T-helper 1 cell treated with Interleukin-12 subunit alpha and Interleukin-12 subunit beta and Interleukin-4 antibody, amounts not matched to agents 30 ng/mL and 1 ng/mL, for 36 hours (primary cell): ENCODE results near the gene MIDN. TPM values are rescaled to one million over a fixed set of nuclear protein-coding genes. Genes with fewer than 3 reads are reported as not detected.

Experiments used
- intact Hi-C: fragments of 100-400 bp; cut with micrococcal nuclease; formaldehyde crosslinking; loops from one replicate; pipeline ENCODE4 v1.15.1; 2024
- total RNA-seq: library from RNA; stranded (reverse); gene quantifications from 2 replicates; pipeline ENCODE4 v1.2.3, GENCODE V29; 2022

MIDN gene
- total RNA-seq, 1 donor from 2014 or later: 107 TPM

DNA sequence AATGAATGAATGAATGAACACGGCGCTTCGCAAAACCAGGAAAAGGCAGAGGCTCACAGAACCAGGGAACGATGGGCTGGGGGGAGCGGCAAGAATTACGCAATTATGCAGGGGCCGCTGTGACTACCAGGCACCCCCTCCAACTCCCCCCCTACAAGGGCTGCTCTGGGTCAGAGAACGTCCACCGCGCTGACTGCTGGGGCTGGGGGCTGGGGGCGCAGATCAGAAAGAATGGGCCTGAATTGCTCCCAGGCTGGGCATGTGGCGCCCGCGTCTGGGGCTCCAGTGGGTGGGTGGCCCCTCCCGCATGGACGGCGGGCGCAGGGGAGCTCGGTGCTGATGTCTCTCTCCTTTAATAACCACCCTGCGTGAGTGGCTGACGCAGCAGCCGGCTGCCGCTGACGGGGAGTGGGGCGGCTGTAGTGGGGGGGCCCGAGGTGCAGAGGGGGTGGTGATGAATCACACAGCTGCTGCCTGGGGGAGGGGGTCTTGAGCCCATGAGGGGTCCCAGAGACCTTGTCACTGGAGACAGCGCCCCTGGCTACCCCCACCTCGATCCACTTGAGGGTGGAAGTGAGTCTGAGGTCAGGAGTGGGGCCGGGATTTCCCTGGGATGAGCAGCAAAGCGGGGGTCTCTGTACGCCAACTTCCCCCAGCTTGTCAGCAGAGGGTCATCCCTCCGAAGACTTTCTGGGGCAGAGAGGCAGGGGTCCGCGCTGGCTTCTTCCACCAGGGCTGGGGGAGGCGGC, 19.3 kb downstream of the MIDN start:
- intact Hi-C loops: loop anchor here (2.0 to 5.0 kb wide), 3 partner anchors 170 to 395 kb away; partner anchors contain the start of genes POLR2E and RPS15

DNA sequence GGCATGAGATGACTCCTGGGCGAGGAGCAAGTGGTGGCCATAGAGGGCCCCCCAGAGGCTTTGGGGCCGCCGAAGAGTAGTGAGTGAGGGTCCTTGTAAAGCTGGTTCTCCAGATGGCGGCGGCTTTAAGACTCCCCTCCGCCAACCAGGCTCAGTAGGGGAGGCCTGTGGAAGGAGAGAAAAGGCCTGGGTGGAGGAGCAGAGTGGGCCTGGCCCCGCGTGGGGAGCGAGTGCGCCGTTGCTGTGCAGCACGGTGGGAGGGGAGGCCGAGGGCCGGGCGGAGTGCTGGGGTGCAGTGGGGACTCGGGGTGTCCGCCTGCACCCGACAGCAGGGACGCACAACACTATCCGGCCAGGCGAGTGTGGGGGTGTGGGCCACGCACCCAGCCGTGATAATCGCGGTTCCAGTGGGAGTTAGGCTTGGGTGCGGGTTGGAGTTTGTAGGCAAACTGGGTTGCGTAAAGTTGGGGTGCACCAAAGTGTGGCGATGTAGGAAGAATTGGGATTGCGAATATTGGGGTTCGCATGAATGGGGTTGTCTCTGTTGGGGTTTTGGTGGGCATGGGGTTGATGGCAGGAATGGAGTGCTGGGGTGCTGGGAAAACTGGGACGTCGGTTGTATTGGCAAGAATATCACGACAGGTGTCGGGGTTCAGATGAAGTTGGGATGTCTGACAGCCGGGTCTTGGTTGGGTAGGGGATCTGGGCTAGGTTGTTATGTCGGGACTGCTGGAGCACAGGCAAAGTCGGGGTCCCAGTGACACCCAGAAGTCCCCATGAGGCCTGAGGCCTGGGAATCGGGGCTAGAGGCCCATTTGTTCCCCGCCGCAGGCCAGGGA, 20.1 kb downstream of the MIDN start:
- intact Hi-C loops: loop anchor here (1.0 to 5.0 kb wide), 7 partner anchors 7 to 471 kb away; partner anchors contain the start of genes POLR2E, PTBP1 and RPS15

DNA sequence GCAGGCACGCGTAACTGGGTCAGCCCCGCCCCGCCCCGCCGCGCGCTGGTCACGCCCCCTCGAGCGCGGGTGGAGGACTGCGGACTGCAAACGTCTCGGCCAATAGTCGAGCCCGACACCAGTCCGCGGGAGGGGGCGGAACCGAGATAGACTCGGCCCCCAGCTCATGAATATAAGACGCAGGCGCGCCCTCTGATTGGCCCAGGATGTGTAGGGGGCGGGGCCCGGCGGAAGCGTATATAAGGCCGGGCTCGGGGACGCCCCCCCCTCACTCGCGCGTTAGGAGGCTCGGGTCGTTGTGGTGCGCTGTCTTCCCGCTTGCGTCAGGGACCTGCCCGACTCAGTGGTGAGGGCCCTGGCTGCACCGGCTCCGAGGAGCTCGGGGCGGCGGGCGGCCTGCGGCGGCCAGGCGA, 20.7 kb downstream of the MIDN start, which contains the start of gene CIRBP:
Gene CIRBP (plus strand): TSS at position 268 of the 413 bp plus-strand sequence. CDS start 1,602 bp downstream, outside the sequence.
- intact Hi-C loops: loop anchor here (1.0 to 5.0 kb wide), 7 partner anchors 8 to 472 kb away; partner anchors contain the start of genes POLR2E, PTBP1 and RPS15

DNA sequence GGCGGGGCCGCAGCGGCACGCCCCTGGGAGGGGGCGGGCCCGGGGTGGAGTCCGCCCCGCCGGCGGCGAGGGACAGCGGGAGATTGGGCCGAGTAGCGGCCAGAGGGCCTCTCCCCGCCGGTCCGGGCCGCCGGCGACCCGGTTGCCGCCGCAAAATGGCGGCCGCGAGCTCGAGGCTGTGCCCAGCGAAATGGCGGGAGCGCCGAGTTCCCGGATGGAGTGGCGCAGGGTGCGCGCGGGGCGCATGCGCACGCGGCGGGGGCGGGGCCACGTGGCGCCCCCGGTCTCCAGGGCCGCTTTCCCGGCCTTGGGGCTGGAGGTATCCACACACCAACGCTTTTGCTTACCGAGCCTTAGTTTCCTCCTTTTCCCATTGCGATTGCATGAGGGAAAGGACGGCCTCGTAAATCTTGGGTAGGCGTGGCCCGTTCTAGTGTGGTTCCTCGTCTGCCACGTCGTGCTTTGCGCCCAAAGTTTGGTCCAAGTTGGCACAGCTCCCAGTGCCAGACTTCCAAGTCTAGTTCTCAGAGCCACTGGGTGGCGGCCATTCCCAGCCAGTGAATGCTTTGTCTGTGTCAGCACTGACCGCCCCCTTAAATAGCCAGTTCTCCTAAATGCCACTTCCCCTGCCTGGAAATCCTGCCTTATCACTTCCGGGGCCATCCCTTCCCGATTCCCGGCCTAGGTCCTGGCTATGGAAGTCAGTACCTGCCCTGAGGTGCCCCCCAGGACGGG, 21.3 kb downstream of the MIDN start:
- intact Hi-C loops: loop anchor here (1.0 to 5.0 kb wide), 7 partner anchors 8 to 472 kb away; partner anchors contain the start of genes POLR2E, PTBP1 and RPS15

- intact Hi-C loops: no loop called here
These were observed 21.9 kb downstream of the MIDN start for GRCh38 chr19:1270213-1270853.

DNA sequence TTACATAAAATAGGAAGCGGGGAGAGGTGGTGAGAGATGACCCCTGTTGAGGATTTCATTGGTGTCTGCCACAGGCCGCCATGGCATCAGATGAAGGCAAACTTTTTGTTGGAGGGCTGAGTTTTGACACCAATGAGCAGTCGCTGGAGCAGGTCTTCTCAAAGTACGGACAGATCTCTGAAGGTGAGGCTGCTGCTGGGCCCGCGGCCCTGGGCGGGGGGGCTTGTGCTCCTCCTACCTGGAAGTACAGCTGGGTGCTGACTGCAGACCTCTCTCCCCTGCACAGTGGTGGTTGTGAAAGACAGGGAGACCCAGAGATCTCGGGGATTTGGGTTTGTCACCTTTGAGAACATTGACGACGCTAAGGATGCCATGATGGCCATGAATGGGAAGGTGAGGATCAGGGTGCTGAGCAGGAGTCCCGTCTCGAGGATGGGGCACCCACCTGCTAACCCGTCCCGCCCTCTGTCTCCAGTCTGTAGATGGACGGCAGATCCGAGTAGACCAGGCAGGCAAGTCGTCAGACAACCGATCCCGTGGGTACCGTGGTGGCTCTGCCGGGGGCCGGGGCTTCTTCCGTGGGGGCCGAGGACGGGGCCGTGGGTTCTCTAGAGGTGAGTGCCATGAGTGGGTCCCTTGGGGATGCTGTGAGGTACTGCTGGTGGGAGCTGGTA, 22.6 kb downstream of the MIDN start:
- intact Hi-C loops: no loop called here

DNA sequence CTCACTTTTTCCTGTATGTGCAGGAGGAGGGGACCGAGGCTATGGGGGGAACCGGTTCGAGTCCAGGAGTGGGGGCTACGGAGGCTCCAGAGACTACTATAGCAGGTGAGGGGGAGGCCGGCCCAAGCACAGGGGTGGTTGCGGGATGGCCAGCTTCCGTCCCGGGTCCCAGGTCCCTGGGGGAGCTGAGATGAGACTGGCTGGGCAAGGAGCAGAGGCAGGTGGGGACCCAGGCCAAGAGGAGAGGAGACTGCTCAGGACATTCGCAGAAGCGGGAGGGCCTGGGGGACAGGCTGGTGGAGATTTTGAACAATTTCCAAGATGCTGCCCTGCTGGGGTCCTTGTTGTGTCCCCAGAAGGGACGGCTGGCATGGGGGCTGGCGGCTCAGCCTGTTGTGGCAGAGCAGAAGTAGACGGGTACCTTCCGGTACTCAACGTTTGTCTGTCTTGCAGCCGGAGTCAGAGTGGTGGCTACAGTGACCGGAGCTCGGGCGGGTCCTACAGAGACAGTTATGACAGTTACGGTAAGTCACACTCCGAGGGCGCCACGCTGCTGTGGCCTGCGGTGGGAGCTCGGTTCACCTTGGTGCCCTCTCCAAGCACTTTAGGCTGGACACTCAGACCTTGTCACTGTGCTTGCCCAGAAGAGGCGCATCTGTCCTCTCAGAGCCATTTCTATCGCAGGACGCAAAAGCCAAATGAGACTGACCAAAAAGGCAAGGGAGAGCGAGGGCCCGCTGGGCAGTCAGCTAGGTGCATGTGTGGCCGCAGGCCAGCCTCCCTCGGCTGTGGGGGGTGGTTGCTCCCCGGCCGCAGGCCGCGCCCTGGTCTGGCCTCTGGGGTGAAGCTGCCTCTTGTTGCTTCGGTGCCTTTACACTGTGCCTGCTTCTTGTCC, 23.4 kb downstream of the MIDN start:
- intact Hi-C loops: no loop called here

DNA sequence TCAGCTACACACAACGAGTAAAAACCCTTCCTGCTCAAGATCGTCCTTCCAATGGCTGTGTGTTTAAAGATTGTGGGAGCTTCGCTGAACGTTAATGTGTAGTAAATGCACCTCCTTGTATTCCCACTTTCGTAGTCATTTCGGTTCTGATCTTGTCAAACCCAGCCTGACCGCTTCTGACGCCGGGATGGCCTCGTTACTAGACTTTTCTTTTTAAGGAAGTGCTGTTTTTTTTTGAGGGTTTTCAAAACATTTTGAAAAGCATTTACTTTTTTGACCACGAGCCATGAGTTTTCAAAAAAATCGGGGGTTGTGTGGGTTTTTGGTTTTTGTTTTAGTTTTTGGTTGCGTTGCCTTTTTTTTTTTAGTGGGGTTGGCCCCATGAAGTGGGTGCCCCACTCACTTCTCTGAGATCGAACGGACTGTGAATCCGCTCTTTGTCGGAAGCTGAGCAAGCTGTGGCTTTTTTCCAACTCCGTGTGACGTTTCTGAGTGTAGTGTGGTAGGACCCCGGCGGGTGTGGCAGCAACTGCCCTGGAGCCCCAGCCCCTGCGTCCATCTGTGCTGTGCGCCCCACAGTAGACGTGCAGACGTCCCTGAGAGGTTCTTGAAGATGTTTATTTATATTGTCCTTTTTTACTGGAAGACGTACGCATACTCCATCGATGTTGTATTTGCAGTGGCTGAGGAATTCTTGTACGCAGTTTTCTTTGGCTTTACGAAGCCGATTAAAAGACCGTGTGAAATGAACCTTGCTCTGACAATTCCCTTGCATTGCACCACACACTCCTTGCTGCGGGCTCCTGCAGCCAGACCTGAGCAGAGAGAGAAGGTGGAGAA, 24.3 kb downstream of the MIDN start:
- intact Hi-C loops: no loop called here

DNA sequence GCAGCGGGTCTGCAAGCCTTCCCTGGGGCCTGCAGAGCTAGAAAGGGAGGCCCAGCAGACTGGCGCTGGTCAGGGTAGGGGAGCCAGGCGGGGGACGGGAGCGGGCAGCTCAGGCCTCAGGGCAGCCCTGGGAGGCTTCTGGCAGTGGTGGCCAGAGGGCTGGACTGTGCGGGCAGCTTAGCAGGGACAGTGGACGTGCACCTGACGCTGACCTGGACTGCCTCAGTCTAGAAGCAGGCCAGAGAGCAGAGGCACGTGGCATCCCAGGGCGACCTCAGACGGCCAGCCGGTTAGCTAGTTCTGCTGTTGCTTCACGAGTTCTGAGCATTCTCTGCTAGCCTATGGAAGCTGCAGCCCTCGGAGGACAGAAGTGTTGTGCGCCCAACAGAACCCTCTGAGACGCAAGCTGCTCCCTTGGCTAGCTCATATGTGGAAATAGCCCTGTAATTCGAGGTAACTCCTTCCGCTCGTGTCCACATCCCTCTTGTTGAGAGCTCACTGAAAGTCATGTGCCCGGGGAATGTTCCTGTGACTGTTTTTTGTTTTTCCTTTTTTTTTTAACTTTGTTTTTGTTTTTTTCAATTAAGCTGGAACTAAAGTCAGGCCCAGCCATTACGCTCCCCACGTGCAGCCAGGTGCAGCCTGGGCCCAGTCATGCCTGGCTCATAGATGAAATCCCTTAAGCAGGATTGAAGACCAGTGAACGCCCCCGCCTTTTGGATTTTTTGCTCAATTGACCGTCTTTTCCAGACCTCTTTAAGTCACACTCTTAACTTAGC, 25.1 kb downstream of the MIDN start:
- intact Hi-C loops: loop anchor here (2.0 kb wide), 1 partner anchor 81 kb away; a partner anchor contains a TSS

GRCh38 chr19:1274081-1274851, 25.9 kb downstream of the MIDN start:
- intact Hi-C loops: loop anchor here (2.0 kb wide), 1 partner anchor 81 kb away; a partner anchor contains a TSS

GRCh38 chr19:1274852-1275259, 26.5 kb downstream of the MIDN start:
- intact Hi-C loops: loop anchor here (1.0 to 2.0 kb wide), 3 partner anchors 9 to 108 kb away; partner anchors contain the start of gene NDUFS7

- intact Hi-C loops: loop anchor here (1.0 to 2.0 kb wide), 3 partner anchors 9 to 108 kb away; partner anchors contain the start of gene NDUFS7
These were observed 27.0 kb downstream of the MIDN start, which contains the start of gene FAM174C for GRCh38 chr19:1275260-1275975. Gene FAM174C, plus strand, starts transcription at chr19:1275530. Its CDS starts 20 bp downstream, at chr19:1275550.

- intact Hi-C loops: loop anchor here (1.0 to 2.0 kb wide), 4 partner anchors 10 to 131 kb away; partner anchors contain the start of genes DAZAP1 and NDUFS7
These were observed 27.7 kb downstream of the MIDN start for GRCh38 chr19:1275976-1276627.

GRCh38 chr19:1276628-1277022, 28.2 kb downstream of the MIDN start:
- intact Hi-C loops: loop anchor here (1.0 kb wide), 1 partner anchor 131 kb away; the partner anchor contains the start of gene DAZAP1

- intact Hi-C loops: no loop called here
These were observed 28.7 kb downstream of the MIDN start for GRCh38 chr19:1277061-1277460.
